PFSK-1 (cell line): ENCODE measurements around the gene SNX17. TPM values are rescaled to one million over a fixed set of nuclear protein-coding genes. Genes with fewer than 3 reads are reported as not detected.

Experiments used
- FOXP2 ChIP-seq: optimal IDR thresholded peaks from 2 replicates; pipeline ENCODE3; 2011; ENCODE audit warnings: borderline replicate concordance, control low read depth, inconsistent platforms; ENCODE audit not compliant: insufficient read depth; ENCODE audit errors: extremely low read length, extremely low read depth
- POLR2AphosphoS5 ChIP-seq: IDR thresholded peaks from 2 replicates; pipeline ENCODE4 v1.6.1; 2012; ENCODE audit warnings: low read depth, mild to moderate bottlenecking, control low read depth, low read length, moderate library complexity
- SIN3A ChIP-seq: IDR thresholded peaks from 2 replicates; pipeline ENCODE4 v1.6.1; 2012; ENCODE audit warnings: mild to moderate bottlenecking, low read length, moderate library complexity, borderline replicate concordance; ENCODE audit not compliant: insufficient read depth
- TAF1 ChIP-seq: IDR thresholded peaks from 2 replicates; pipeline ENCODE4 v1.6.1; 2012; ENCODE audit warnings: low read length, control low read depth, borderline replicate concordance; ENCODE audit not compliant: insufficient read depth
- polyA plus RNA-seq: library from polyadenylated mRNA; unstranded; fragments of >200 nt; gene quantifications from one replicate; pipeline ENCODE4 v1.2.1, GENCODE V29; 2012; ENCODE audit warnings: low read depth, missing spikeins; ENCODE audit not compliant: insufficient read length
- TF ChIP-seq, protein P1 (sequence below), 2 experiments: IDR thresholded peaks; 2 replicates each; pipeline versions ENCODE4 v1.6.1 to v1.8.0; 2011 to 2012; ENCODE audit warnings: low read depth in 2 of 2, low read length in 2 of 2, control low read depth in 1 of 2, inconsistent platforms in 1 of 2, mild to moderate bottlenecking in 1 of 2, moderate library complexity in 1 of 2; ENCODE audit not compliant: insufficient read depth in 1 of 2

Gene SNX17
- 143 TPM for polyA plus RNA-seq

DNA sequence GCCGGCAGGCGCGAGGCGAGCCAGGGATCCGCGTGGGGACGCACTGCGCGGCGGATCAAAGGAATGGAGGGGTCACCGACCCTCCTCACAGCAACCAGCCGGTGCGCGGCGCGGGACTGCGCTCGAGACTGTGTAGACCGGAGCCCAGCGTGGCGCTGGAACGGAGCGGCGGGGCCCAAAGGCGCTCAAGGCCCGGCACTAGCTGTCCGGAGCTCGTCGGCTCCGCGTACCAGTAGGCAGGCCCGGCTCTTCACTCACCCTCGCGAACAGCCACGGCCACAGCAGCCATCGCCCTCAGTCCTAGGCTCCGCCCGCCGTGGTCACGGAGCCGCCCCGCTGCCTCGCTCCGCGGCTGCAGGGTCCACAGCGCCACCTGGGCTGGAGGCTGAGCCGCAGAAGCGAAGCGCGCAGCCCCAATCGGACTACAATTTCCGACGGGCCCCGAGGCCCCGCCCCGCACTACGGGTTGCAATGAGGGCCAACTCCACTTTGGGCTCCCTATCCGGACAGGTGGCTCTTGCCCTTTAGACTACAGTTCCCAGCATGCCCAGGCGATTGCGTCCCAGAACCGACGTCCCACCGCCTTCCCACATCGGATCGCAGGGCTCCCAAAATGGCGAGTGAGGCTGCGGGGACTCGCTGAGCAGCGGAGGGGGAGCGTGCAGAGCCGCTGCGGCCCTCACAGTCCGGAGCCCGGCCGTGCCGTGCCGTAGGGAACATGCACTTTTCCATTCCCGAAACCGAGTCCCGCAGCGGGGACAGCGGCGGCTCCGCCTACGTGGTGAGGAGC, at the start of gene SNX17, which contains the start of gene EIF2B4:
Gene SNX17 (plus strand): TSS at position 591 of the 790 bp plus-strand sequence. CDS start 128 bp downstream, at position 719.
Gene EIF2B4 (minus strand): TSS at position 313 of the 790 bp plus-strand sequence. CDS start 24 bp downstream, at position 289.
- TF ChIP-seq FOXP2 (no peak), TAF1 (peak; percentile 84), POLR2AphosphoS5 (peak; percentile 86), SIN3A (peak; percentile 25; the same call in 1 of the 2 replicates)
- TF ChIP-seq, protein P1, sequence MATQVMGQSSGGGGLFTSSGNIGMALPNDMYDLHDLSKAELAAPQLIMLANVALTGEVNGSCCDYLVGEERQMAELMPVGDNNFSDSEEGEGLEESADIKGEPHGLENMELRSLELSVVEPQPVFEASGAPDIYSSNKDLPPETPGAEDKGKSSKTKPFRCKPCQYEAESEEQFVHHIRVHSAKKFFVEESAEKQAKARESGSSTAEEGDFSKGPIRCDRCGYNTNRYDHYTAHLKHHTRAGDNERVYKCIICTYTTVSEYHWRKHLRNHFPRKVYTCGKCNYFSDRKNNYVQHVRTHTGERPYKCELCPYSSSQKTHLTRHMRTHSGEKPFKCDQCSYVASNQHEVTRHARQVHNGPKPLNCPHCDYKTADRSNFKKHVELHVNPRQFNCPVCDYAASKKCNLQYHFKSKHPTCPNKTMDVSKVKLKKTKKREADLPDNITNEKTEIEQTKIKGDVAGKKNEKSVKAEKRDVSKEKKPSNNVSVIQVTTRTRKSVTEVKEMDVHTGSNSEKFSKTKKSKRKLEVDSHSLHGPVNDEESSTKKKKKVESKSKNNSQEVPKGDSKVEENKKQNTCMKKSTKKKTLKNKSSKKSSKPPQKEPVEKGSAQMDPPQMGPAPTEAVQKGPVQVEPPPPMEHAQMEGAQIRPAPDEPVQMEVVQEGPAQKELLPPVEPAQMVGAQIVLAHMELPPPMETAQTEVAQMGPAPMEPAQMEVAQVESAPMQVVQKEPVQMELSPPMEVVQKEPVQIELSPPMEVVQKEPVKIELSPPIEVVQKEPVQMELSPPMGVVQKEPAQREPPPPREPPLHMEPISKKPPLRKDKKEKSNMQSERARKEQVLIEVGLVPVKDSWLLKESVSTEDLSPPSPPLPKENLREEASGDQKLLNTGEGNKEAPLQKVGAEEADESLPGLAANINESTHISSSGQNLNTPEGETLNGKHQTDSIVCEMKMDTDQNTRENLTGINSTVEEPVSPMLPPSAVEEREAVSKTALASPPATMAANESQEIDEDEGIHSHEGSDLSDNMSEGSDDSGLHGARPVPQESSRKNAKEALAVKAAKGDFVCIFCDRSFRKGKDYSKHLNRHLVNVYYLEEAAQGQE (IDR thresholded peaks at IDR 0.05; ENCODE audit: insufficient read depth in 1 of 2, low read depth in 2 of 2, low read length in 2 of 2), result peak; percentile 13 to 44; a peak in 1 of 4 replicates

- TF ChIP-seq, protein P1 (IDR thresholded peaks at IDR 0.05; ENCODE audit: insufficient read depth in 1 of 2, low read depth in 2 of 2, low read length in 2 of 2), result peak; percentile 42 to 51; a peak in 3 of 4 replicates
- TF ChIP-seq FOXP2, result peak; percentile 91
- TF ChIP-seq SIN3A, result no peak
- TF ChIP-seq TAF1, result no peak
- peak; percentile 65; the same call in 1 of the 2 replicates for TF ChIP-seq POLR2AphosphoS5
Observed at GRCh38 chr2:27320958-27321543, 49.4 kb upstream of the SNX17 start.

GRCh38 chr2:27322301-27322765, 48.1 kb upstream of the SNX17 start:
- no peak for TF ChIP-seq FOXP2
- TF ChIP-seq SIN3A, result no peak
- TF ChIP-seq POLR2AphosphoS5, result no peak; the same call in 1 of the 2 replicates
- TF ChIP-seq, protein P1 (IDR thresholded peaks at IDR 0.05; ENCODE audit: insufficient read depth in 1 of 2, low read depth in 2 of 2, low read length in 2 of 2), result no peak
- TF ChIP-seq TAF1, result no peak

- TF ChIP-seq POLR2AphosphoS5 (peak; percentile 90), SIN3A (peak; percentile 86; the same call in 1 of the 2 replicates), FOXP2 (peak; percentile 71), TAF1 (peak; percentile 76)
- TF ChIP-seq, protein P1 (IDR thresholded peaks at IDR 0.05; ENCODE audit: insufficient read depth in 1 of 2, low read depth in 2 of 2, low read length in 2 of 2), result no peak; a peak in 1 of 4 replicates
Observed at GRCh38 chr2:27322766-27323595, 47.4 kb upstream of the SNX17 start, which contains the start of gene MPV17. TSS of gene MPV17 (minus strand) at chr2:27323097. CDS start at chr2:27322517, 580 bp downstream.
